Activated CD8-positive, alpha-beta memory T cell treated with anti-CD3 and anti-CD28 coated beads, Interleukin-2, amount 50 U/mL, for 24 hours (primary cell): ENCODE results near the gene ROR1.

Experiments used
- DNase-seq: peaks from one replicate; pipeline ENCODE4 v3.0.0-alpha.2; 2020; ENCODE audit errors: extremely low read depth

ROR1 gene

DNA sequence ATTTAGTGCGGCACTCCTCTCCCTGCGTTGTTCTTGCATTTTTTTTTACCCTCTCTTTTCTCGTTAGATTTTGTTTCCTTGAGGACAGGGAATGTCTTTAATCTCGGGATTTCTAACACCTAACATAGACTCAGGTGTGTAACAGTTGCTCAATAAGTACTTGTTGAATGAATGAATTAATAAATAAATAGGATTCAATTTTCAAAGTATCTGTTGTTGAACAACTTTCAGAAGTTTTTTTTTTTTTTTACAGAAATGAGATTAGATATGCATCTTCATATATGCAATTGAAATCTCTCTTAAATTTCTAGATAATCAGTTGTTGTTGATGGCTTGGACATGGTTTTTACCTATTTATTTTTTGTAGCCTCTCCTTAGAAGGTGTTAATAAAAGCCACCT, 83.1 kb downstream of the ROR1 start:
- no peak for DNase-seq

DNA sequence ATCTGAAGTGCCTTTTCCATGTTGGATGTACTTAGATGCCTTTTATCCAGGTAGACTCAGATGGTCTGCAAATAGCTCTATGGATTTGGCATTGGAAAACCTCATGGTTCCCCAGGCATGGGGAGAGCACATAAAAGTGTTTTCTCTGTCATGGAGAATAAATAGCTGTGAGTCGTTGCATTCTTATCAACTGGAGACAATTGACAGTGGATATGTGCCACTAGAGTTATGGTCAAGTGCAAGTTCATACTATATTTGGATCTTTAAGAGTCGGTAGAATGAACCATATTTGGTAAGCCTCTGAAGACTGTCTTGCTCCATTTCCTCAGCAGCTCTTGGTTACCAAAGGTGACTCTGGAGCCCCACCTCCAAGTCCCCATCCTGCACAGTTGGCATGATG, 83.7 kb downstream of the ROR1 start:
- DNase-seq: no peak

DNA sequence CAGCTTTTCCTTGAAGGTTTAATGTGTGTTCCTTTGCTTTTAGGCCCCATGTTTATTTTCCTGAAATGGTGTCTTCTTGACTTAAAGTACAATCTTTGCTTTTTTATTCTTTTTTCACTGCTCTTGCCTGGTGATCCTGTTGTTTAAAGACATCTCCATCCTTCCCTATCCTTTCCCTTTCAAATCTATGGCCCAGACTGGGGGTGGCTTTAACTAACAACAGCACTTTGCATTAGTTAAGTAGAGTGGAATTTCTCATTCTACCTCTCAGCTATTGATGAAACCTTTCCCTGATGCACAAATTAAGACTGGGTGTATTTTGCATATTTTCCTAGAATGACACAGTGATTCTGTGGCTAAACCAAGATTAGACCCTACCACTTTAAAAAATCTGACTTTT, 84.3 kb downstream of the ROR1 start:
- DNase-seq: no peak

DNA sequence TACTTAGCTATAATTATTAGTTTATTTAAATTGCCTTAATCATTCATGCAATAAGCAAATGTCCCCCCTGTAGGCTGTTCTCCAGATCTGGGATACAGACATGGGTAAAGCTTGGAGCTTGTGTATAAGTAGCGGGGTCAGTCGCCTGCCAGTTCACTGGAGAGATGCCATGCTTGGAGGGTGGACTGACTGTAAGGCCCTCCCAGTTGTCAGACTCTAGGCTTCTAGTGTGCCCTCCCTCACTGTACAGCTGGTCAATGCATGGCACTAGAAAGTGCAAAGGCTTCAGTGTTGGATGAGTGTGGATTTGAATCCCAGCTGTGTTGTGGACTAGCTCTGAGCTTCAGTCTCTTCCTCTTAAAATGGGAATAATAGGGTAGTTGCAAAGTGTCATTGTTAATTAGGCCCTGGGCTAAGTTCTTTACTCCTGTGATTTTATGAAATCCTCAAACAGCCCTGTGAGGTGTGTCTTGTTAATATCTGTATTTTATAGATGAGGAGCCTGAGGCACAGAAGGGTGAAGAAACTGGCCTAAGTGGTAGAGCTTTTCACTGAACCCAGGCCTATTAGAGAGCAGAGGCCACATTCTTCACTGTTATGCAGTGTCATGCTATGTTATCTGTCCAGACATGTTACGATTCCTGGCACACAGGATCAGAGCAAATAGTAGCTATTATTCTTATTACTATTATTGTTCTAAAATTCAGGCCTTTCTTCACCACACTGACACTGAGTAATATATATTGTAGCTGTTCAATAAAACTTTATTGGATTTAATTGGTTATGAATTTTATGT, 85.9 kb downstream of the ROR1 start:
- no peak for DNase-seq

DNA sequence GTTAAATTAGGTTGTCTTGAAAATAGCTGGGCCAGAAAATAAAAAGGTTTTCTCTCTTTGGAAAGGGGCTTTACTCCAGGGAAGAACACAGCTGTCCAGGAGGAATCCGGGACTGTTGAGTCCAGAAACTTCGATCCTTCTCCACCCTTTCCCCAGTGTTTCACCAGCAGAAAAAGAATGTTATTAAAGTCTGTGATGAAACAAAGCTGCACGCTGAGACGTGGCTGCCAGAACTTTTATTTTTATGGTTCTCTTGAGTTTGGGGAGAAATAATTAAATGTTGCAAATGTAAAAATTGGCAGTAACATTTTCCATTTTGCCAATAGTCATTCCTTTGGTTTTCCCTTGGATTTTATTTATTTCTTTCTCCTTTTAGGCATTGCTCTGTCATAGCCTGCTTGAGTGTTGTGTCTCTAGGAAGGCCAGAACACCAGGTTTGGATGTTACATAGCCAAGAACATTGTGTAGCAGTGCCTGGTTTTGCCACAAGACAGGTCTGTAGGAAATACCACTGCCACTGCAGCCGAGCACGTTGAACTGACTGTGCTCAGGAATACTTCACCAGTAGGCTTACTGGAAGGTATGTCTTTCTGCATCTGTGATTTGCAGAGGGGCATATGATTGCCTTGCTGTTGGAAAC, 87.4 kb downstream of the ROR1 start:
- DNase-seq: no peak

DNA sequence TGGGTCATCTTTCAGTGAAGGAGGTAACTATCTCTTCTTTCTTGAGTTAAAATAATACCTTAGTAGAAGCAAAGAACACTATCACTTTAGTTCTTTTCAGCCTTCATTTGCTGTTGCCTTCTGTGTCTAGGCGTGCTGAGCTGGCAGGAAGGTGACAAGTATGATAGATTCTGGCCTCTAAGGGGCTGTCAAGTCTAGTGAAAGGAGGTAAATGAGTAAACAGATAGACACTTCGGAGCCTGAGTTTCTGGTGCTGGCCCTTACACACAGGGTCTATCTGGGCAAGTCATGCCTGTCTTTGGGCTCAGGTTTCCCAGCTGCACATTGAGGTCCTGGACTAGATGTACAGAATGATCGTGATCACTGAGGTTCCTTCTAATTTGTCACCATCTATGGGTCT, 89.3 kb downstream of the ROR1 start:
- DNase-seq: no peak

DNA sequence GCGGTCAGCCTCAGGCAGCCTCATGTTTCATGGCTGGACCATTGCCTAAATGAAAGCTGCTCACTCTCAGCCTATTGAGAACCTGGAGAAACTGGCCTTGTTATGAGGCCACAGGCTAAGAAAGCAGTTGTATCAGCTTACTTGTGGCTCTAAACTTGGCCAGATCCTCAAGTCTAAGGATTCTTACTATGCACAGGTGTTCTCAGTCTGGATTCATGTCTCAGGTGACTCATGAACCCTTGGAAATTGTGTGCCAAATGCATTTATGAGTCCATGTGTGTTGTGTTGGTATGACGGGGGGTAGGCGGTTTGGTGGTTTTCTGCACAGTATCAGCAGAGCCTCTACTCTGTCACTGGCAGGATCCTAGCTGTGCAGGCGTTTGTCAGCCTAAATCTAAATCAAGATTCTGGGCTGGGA, 90.4 kb downstream of the ROR1 start:
- no peak for DNase-seq

DNA sequence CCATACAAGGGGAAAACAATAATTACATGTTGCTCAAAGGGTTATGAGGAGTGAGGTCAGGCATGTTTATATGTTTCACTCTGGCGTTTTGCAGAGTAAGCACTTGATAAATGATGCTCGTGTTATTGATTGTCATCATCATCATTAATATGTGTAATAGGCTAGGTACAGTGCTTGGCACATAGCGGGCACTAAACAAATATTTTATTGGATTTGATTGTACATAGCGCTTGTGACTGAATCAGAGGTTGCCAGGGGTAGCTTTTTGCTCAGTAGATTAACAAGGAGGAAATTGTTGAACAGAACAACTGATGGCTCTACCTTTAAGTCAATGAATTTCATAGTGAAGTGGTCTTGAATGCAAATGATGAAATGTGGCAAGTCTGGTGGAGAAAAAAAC, 91.7 kb downstream of the ROR1 start:
- no peak for DNase-seq

DNA sequence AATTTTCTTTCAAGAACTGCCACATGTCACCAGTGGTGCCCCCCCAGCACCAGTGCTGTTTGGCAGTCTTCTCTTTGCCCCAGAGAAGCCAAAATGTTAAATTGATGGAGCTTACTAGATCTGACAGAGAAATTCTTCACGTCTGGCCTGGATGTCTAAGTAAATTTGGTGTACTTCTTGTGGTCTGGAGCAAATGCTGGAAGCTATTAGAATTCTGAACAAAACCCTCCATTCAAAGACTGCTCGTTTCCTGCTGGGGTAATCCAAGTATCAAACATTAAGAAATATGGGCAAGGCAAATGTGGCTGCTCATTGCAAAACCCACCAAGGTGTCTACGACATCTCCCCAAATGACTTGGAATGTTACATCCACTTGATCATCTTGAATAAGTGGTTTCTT, 92.3 kb downstream of the ROR1 start:
- DNase-seq: no peak

DNA sequence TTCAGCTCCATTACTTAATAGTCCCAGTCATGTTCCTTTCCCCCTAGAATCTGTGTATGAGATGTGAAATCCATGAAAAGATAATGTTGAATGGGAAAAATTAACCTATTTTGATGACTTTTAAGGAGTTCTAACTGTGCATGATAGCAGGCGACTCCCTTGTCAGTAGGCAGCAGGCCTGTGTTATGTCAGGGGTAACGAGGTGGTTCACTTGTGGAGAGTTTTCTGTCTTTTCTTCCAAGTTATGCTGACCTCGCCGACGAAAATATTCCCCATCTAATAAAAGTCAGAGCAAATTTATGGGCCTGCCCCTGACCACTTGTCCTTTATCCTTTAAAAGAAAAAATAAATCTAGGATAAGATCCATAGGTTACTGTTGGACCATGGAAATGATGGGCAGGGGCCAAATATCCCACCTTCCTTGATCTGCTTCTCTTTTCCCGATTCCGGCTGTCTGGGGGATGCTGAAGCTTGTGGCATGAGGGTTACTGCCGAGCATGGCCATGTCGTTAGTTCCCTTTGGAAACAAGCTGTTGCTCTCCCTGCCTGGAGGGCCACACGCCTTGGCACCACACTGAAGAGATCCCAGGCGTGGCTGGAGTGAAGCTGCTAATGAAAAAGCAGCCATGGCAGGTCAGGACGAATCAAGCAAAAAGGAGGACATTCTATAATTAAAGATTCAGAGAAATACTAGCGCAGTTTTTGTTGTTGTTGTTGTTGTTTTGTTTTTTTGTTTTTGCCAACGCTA, 93.8 kb downstream of the ROR1 start:
- DNase-seq: no peak

DNA sequence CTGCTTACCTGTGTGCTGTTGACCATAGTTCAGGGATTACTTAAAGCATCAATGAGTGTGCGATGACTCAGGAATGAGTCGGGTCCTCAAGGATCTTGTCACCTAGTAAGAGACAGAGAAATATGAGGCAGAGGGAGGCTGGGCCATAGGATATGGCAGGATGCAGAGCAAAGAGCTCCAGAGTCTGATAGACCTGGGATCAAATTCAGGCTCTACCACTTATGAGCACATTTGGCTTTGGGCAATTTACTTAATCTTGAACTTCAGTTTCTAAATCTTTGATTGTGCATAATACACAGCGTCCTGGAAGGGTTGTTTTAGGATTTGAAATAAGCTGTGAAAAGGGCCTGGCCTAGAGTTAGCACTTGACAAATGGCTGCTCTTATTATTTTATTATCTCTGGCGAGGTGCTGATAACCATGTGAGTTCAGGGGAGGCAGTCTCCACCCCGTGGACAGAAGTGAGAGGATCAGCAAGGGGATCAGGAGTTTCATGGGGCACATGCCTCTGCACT, 94.5 kb downstream of the ROR1 start:
- no peak for DNase-seq

DNA sequence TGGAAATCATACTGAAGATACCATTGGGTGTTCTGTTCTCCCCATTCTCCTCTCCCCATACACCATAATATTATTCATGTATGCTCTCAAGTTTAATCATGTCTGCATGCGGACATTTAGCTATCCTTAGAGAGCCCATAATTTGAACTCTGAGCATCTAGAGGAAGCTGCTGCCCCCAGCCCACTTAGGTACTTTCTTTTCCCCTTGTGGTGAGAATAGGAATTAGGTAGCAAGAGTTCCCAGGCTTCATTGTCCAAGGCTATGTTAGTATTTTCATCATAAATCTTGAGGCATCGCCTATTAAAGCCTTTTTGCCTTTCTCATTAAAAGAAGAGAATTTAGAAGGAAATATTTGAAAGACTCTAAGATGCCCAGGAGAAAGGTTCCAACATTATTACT, 96.3 kb downstream of the ROR1 start:
- DNase-seq: no peak

DNA sequence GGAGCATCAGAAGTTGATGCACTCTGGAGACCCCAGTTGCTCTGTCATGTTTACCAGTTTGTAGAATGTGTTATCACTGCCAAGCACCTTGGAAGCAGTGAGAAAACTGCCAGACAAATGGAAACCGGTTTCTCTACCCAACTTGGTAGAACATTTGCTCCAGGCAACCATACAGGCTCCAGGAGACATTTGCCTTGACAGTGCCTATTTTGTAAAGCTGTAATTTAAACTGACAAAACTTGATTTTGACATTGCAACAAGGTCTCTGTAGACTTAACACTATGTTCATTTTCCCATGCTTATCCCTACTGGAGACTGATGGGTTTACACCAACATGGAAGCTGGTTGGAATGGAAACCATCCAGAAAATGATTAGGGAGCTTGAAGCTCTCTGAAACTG, 97.6 kb downstream of the ROR1 start:
- no peak for DNase-seq

DNA sequence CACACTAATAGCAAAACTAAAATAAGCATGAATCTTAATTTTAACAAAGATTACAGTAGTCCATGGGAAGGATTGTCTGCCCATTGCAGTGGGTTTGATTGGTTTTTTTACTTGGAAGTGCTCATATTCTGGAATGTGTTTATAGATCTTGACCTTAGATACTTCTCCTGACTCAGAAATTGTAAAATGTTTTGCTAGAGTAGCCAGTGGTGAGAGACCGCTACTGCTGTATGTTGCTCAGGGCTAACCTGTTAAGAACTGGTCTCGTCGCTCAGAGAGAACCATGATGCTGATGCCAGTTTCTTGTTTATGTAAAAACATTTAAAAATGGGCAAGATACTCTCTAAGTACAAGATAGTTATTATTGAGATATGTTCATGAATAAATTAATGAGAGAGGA, 99.9 kb downstream of the ROR1 start:
- no peak for DNase-seq

DNA sequence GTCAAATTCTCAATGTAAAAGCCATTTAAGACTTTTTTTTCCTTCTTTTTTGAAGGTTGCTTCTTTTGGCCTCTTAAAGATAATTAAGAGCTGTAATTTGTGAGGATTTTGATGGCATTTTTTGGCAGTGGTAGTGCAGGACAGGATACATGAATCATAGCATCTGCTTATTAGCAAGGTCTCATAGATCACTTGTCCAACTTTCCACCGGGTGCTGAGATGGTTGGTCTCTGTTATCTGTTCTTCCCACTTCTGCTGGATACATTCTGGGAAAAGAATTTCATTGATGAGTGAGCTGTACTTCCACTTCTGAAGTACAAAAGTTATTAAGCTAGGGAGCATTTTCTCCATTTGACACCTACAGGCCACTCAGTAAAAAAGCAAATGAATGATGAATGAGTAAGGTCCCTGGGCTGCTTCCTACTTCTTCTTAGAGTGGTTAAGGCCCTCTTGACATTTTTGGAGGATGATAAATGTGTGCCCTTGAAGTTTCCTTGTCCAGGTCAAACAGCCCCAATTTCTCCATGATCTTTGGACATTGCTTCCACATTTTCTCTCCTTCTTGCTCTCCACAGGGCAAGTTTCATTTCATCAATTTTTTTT, 100.6 kb downstream of the ROR1 start:
- no peak for DNase-seq

DNA sequence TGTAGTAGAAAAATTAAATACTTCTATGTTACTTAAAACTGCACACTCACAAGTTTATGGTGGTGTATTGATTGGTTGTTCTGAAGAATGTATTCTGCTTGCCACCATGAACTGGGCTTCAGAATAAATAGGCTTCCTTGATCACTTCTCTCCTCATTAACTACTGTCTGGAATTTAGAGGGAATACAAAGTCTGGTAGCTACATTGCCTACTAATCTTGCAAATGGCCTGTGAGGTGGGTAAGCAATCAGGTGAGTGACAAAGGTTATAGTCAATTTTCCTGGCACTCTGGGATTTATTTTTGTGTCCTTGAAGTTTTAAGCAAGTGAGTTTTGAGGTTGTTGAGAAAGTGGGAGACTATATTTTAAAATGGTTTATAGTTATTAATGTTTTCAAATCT, 101.8 kb downstream of the ROR1 start:
- no peak for DNase-seq

DNA sequence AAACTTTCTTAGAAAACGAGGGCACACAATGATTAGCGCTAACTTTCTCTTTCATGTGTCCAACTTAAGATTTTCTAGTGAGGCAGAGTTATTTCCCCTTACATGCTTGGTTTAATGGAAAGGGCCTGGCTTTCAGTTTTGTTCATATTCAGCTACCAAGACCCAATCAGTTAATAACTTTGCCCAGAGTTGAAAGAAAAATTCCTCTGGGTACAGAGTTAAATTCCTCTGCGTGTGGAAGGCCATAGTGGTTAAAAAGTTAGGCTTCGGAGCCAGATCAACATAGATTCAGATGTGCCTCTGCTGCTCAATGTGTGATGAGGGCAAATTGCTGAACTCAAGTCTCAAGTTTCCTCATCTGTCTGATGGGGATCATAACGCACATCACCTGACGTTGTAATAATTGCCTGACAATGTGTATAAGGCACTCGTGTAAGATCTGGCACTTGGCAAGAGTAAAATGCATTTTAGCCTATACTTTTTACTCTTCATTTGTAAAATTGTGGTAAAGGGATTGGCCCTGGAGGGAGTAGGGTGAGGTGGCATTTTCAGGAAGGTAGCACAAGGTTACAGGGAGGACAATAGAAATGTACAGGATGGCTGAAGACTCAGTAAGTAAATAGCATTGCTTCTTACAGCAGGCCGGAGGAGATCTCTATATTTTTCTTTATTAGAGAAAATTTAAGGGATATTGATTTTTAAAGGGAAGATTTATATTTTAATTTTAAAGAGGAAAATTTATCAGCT, 103.4 kb downstream of the ROR1 start:
- DNase-seq: no peak

DNA sequence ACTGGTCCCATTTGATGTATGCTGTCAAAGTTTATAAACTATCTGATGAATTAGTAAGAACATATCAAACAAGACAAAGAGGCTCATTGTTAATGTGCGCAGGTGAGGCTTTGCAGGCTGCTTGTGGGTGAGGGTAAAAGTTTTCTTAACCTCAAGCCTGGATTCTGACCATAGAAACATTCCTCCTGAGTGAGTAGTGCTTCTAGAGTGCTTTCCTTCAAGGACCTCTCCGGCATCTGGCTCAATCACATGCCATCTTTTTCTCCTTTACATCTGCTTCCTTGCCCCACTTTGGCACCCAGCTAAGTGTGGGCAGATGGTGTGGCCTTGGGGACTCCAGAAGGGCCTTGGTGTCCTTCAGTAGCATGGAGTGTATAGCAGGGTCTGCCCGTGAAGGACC, 104.0 kb downstream of the ROR1 start:
- no peak for DNase-seq

DNA sequence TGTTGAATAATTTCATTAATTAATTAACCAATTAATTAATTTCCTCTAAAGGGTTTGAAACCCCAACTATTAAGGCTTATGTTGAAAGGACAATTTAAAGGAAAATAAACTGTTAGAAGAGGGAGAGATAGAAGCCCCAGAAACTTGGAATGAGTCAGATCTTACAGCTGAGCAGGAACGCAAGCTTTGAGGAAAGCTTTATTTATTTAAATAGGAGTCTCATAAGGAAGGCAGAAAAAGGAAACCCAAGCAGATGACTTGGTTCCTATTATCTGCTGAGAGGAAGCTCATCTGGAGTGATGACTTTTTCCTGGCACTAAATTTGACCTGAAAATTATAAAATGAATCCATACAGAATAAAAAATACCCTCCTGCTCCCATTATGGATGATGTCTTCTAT, 105.1 kb downstream of the ROR1 start:
- DNase-seq: no peak

DNA sequence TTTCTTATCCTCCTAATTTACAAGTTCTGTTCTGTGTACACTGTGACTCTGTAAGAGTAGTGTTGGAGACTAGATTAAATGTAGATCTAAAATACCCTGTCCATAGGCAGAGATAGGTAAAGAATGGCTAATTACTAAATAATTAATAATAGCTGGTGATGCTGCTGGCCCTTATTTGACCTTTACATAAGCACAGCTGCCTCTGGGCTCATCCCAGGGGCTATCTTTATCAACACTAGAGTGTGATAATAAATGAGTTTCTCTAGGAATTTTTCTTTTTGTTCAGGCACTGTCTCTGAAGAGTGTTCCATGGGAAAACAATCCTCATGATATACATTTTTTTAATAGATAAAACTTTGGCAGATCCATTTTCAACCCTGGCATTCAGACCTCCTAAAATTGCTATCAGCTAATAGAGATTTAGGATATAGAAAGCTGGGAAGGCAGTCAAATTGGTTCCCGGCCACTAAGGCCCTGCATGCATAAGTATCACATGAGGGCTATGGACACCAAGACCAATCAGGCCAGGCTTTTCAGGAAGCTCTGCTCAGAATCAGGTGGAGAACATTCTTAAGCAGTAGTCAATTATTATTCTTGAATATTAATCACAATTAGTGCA, 107.2 kb downstream of the ROR1 start:
- no peak for DNase-seq

DNA sequence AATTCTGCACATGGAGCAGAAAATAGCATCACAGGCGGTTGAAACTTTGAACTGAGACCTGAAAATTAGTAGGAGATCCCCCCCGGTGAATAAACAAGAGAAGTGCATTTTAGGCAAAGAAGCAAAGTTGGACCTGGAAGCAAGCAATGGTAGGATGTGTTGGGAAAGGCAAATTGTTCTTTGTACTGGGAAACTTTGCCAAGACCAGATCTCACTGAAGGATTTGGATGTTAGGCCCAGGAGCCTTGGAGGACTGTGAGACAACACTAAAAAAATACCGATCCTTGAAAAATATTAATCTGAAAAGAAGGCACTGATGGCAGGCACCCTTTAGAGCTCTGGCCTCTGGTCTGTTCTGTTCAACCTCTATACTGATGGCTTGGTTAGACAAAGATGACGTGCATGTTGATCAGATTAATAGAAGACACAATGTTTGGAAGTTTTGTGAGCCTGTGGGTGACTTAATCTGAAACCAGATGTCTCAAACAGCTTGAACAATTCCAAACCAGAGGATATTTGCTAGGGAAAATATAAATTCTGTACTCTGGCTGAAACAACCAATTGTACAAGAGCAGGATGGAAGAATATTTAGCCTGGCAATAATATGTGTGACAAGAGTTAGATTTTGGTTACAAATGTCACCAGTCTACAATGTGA, 108.4 kb downstream of the ROR1 start:
- DNase-seq: no peak
